Kasumi-1 (cell line): Measurements from ENCODE around the gene KCNQ1OT1.

ENCODE experiments used
- DNase-seq, 2 experiments: peaks; one replicate each; lab custom pipeline; 2025; lab: John Stamatoyannopoulos, UW

The KCNQ1OT1 gene

GRCh38 chr11:2594267-2594666 lies 105.5 kb downstream of the KCNQ1OT1 start:
- DNase-seq, result no peak

GRCh38 chr11:2593393-2593950 lies 106.3 kb downstream of the KCNQ1OT1 start:
- DNase-seq, result no peak

GRCh38 chr11:2592559-2593392 lies 107.0 kb downstream of the KCNQ1OT1 start:
- DNase-seq, result no peak

GRCh38 chr11:2591805-2592204 lies 108.0 kb downstream of the KCNQ1OT1 start:
- DNase-seq, result no peak

GRCh38 chr11:2590965-2591754 lies 108.6 kb downstream of the KCNQ1OT1 start:
- DNase-seq, result no peak

- no peak for DNase-seq
These were observed 109.4 kb downstream of the KCNQ1OT1 start for GRCh38 chr11:2590131-2590964.

GRCh38 chr11:2589538-2589934 lies 110.3 kb downstream of the KCNQ1OT1 start:
- no peak for DNase-seq

GRCh38 chr11:2588809-2589537 lies 110.8 kb downstream of the KCNQ1OT1 start:
- DNase-seq, result no peak

- no peak for DNase-seq
These were observed 111.6 kb downstream of the KCNQ1OT1 start for GRCh38 chr11:2587976-2588748.

- no peak for DNase-seq
These were observed 112.5 kb downstream of the KCNQ1OT1 start for GRCh38 chr11:2587132-2587930.

GRCh38 chr11:2586793-2587131 lies 113.0 kb downstream of the KCNQ1OT1 start:
- DNase-seq, result no peak

- DNase-seq, result no peak
These were observed 113.6 kb downstream of the KCNQ1OT1 start for GRCh38 chr11:2586087-2586792.

GRCh38 chr11:2585566-2586086 lies 114.2 kb downstream of the KCNQ1OT1 start:
- no peak for DNase-seq

GRCh38 chr11:2584812-2585565 lies 114.8 kb downstream of the KCNQ1OT1 start:
- no peak for DNase-seq

GRCh38 chr11:2584434-2584811 lies 115.4 kb downstream of the KCNQ1OT1 start:
- no peak for DNase-seq

- DNase-seq, result no peak
These were observed 116.2 kb downstream of the KCNQ1OT1 start for GRCh38 chr11:2583605-2583958.

GRCh38 chr11:2582946-2583604 lies 116.7 kb downstream of the KCNQ1OT1 start:
- no peak for DNase-seq
